ENCODE data around the gene PDGFA. TPM values are rescaled to one million over a fixed set of nuclear protein-coding genes. Genes with fewer than 3 reads are reported as not detected.

Gene PDGFA
- total RNA-seq, 1 donor from 2014 or later: 7.3 TPM

DNA sequence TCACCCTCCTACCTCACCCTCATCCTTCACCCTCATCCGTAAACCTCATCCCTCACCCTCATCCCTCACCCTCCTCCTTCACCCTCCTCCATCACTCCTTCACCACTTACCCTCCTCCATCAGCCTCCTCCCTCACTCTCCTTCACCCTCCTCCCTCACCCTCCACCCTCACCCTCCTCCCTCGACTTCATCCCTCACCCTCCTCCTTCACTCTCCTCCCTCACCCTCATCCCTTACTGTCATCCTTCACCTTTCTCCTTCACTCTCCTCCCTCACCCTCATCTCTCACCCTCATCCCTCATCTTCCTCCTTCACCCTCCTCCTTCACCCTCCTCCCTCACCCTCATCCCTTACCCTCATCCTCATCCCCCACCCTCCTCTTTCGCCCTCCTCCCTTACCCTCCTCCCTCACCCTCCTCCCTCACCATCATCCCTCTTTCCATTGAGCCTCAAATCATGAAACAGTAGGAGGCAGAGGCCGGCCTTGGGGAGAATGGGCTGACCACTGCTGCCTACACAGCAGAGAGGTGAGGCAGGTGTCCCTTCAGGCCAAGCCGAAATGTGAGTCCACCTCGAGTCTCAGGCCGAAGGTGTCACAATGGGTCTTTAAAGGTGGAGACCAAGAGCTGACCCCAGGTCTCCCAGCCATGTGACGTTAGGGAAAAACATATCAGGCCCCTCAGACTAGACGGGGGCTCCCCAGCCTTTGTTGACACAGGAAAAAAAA lies 53.0 kb downstream of the PDGFA start:
- ChIA-PET CTCF (no interaction called here), POLR2A (no interaction called here)
- Mint-ChIP-seq H3K9me3 (peaks cover 12% of the 10 kb centered on the region), H3K4me1 (peaks cover 8% of the 10 kb centered on the region), H3K27ac (no peak overlapping the region), H3K4me3 (no peak overlapping the region), H3K27me3 (no peaks in the 10 kb centered on the region), H3K36me3 (ENCODE audit: low read depth) (no peaks in the 10 kb centered on the region)
- DNase-seq (peak; percentile 6), ATAC-seq (ENCODE audit: low read depth) (no peak)
- TF ChIP-seq, protein P1, sequence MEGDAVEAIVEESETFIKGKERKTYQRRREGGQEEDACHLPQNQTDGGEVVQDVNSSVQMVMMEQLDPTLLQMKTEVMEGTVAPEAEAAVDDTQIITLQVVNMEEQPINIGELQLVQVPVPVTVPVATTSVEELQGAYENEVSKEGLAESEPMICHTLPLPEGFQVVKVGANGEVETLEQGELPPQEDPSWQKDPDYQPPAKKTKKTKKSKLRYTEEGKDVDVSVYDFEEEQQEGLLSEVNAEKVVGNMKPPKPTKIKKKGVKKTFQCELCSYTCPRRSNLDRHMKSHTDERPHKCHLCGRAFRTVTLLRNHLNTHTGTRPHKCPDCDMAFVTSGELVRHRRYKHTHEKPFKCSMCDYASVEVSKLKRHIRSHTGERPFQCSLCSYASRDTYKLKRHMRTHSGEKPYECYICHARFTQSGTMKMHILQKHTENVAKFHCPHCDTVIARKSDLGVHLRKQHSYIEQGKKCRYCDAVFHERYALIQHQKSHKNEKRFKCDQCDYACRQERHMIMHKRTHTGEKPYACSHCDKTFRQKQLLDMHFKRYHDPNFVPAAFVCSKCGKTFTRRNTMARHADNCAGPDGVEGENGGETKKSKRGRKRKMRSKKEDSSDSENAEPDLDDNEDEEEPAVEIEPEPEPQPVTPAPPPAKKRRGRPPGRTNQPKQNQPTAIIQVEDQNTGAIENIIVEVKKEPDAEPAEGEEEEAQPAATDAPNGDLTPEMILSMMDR (IDR thresholded peaks at IDR 0.05): no peak
- intact Hi-C loops (cut with micrococcal nuclease): no loop called here

DNA sequence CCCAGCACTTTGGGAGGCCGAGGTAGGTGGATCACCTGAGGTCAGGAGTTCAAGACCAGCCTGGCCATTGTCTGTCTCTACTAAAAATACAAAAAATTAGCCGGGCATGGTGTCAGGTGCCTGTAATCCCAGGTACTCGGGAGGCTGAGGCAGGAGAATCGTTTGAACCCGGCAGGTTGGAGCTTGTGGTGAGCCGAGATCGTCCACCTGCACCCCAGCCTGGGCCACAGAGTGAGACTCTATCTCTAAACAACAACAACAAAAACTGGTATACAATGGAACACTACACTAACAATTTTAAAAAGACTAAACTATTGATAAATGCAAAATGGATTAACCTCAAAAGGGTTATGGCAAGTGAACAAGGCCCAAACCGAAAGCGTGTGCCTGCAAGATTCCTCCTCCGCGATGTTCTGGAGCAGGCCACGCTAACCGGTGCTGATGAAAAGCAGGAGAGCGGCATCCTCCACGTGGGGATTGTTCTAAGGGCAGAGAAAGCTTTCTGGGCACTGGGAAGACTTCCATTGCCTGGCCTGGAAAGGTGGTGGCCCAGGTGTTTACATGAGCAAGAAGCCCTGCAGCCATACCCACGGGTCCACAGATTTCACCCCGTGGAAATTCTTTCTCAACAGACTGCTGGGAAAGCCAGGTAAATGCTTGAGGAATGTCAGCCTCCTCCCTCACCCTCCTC lies 53.8 kb downstream of the PDGFA start:
- no peak overlapping the region for H3K27ac Mint-ChIP-seq
- no peaks in the 10 kb centered on the region for H3K27me3 Mint-ChIP-seq
- H3K9me3 Mint-ChIP-seq: peaks cover 12% of the 10 kb centered on the region
- H3K36me3 Mint-ChIP-seq (ENCODE audit: low read depth): no peaks in the 10 kb centered on the region
- TF ChIP-seq, protein P1 (IDR thresholded peaks at IDR 0.05): no peak
- ChIA-PET CTCF (no interaction called here), POLR2A (no interaction called here)
- peaks cover 8% of the 10 kb centered on the region for H3K4me1 Mint-ChIP-seq
- DNase-seq (peak; percentile 6), ATAC-seq (ENCODE audit: low read depth) (no peak)
- H3K4me3 Mint-ChIP-seq: no peak overlapping the region
- intact Hi-C loops (cut with micrococcal nuclease): no loop called here

DNA sequence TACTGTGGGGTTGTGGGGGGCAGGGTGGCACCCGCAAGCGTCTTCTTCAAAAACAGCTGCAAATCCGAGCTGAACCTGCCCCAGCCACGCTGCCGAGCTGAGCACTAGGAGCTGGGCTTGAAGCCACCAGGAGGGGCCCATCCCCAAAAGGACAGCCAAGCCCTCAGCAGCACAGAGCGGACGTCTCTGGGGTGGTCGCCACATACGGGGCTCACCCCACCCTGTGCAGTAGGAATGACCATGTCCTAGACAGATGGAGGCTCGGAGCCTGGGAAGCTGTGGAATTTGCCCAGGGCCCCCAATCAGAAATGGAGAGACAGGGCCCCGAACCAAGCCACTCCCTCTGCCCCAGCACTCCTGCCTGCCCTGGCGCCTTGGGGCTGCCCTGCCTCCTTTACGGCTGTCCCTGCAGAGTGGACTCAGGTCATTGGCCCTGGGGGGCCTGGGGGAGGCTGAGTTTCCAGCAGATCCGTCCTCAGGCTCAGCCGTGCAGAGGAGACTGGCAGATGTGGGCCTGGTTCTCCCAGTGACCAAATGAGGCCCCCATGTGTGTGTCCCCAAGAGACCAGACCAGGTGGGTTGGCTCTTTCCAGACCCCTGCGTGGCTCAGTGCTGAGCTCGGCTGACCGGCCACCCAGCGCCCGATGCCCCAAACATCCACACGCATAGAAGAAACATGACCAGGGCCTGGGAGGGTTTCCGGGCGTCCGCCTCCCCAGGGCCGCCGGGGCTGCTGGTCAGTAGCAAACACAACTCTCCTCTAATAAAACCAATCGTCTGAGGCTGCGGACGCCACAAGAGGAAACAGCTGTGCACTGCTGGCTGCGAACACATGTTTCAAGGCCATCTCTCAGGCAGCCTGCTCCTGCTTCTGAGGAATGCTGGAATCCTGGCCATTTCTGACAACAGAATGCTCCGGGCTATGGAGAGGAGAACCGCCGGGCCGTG lies 54.9 kb downstream of the PDGFA start:
- TF ChIP-seq, protein P1 (IDR thresholded peaks at IDR 0.05): no peak
- intact Hi-C loops (cut with micrococcal nuclease): no loop called here
- Mint-ChIP-seq H3K4me1 (peaks cover 6% of the 10 kb centered on the region), H3K27me3 (no peaks in the 10 kb centered on the region), H3K9me3 (peaks cover 12% of the 10 kb centered on the region), H3K27ac (no peak overlapping the region), H3K4me3 (no peak overlapping the region), H3K36me3 (ENCODE audit: low read depth) (no peaks in the 10 kb centered on the region)
- ChIA-PET CTCF (no interaction called here), POLR2A (no interaction called here)
- ATAC-seq (ENCODE audit: low read depth): no peak
- DNase-seq: peak; percentile 9

DNA sequence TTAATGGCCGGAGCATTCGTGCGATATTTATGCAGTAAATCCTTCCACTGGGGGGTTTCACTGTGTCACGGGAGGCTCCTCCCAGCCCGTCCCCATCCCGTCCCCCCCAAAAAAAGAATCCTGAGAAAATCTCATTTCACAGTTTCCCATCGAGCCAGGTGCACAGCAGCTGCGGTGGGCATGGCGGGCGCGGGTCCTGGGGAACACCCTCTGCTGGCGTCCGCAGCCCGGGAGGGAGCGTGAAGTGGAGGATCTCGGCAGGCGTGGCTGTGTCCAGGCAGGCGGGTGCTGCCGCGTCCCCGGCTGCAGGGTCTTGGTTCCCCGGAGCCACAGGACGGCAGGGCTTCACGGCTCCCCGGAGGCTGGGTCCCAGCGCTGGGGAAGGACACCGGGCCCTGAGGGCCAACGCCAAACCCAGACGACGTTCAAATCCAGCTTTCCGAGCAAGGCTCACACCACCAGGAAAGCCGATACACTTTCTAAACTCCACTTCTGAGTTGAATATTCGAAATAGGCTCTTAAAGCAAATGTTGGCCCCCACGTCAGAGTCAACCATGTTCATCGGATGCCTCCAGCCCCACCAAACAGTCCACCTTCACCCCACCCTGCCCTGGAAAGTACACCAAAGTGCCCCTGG lies 55.7 kb downstream of the PDGFA start:
- H3K36me3 Mint-ChIP-seq (ENCODE audit: low read depth): no peaks in the 10 kb centered on the region
- ChIA-PET CTCF (no interaction called here), POLR2A (no interaction called here)
- no peak overlapping the region for H3K4me3 Mint-ChIP-seq
- peaks cover 4% of the 10 kb centered on the region for H3K4me1 Mint-ChIP-seq
- intact Hi-C loops (cut with micrococcal nuclease): no loop called here
- H3K9me3 Mint-ChIP-seq: peaks cover 12% of the 10 kb centered on the region
- no peak overlapping the region for H3K27ac Mint-ChIP-seq
- ATAC-seq (ENCODE audit: low read depth): no peak
- TF ChIP-seq, protein P1 (IDR thresholded peaks at IDR 0.05): no peak
- peak; percentile 10 for DNase-seq
- H3K27me3 Mint-ChIP-seq: no peaks in the 10 kb centered on the region
